Umbilical cord (tissue), 2 donors: ENCODE data around the gene FRMD3. TPM values are rescaled to one million over a fixed set of nuclear protein-coding genes. Genes with fewer than 3 reads are reported as not detected.
A peak's percentile ranks its signal among the peaks of the same experiment; 100 is the strongest.

Experiments
- DNase-seq: peaks from one replicate; pipeline ENCODE4 v3.0.0-alpha.2; 2015; ENCODE audit warnings: low spot score
- total RNA-seq: library from RNA; depleted of rRNA; stranded (reverse); fragments of >200 nt; gene quantifications from one replicate; pipeline ENCODE4 v1.2.3, GENCODE V29; 2014; ENCODE audit warnings: low replicate concordance; ENCODE audit not compliant: insufficient read depth

The FRMD3 gene
- 51.3 TPM for total RNA-seq

GRCh38 chr9:83538172-83538889 lies at the start of gene FRMD3:
TSS of gene FRMD3 (minus strand) at chr9:83538401. CDS start at chr9:83538231, 170 bp downstream.
- DNase-seq: peak; percentile 75

DNA sequence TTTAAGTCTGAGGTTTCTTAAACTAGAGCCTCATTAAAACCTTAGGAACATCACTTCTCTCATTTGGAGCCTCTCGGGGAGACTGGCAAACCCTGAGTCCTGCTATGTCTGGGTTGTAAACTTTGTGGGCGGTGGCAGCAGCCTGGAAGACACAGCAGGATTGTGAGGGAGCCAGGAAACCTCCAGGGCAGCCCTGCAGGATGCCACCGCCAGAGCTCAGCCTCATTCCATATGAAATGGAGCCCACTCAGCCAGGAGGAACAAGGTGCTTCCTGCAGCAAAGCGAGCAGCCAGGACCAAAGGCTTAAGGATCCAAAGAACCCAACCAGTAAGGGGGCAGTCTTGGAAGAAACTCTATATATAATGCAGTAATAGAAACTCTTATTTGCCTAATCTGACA lies 46.8 kb upstream of the FRMD3 start:
- DNase-seq: no peak

- peak; percentile 56 for DNase-seq
Observed at GRCh38 chr9:83583151-83584014, 45.2 kb upstream of the FRMD3 start.

DNA sequence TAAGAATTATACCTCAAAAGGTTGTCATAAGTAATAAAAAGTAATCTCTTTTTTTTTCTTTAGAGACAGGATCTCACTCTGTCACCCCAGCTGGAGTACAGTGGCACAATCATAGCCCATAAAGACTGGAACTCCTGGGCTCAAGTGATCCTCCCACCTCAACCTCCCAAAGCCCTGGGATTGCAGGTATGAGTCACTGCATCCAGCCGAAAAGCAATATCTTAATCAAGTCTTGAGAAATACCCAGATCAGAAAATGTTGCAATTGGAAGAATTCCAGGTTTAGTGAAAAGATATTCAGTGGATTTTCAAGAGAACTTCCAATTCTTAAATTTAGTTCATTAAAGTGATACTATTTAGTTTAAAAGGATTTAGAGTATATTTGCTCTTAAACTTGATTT lies 43.8 kb upstream of the FRMD3 start:
- no peak for DNase-seq

GRCh38 chr9:83574482-83574881 lies 36.3 kb upstream of the FRMD3 start:
- DNase-seq: no peak

- peak; percentile 59 for DNase-seq
Observed at GRCh38 chr9:83572524-83572923, 34.3 kb upstream of the FRMD3 start.

- peak; percentile 15 for DNase-seq
Observed at GRCh38 chr9:83570359-83570758, 32.2 kb upstream of the FRMD3 start.

DNA sequence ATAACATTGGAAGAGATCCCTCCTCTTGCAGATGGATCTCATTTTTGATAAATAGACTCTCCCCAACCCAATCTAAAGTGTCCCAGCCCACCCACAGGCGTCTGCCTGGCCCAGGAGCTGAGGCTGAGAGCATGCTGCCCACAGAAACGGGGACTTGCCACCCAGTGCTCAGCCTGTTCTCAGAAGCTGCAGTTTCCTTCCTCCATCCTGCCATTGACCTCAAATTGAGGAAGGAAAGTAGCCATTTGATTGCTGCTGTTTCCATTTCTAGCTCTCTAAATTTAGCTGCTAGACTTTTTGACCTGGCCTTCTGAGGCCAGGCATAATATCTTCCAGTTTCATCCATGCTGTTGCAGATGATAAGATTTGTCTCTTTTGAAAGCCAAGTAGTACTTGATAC lies 31.1 kb upstream of the FRMD3 start:
- DNase-seq: peak; percentile 10

GRCh38 chr9:83563360-83563759 lies 25.2 kb upstream of the FRMD3 start:
- DNase-seq: no peak

DNA sequence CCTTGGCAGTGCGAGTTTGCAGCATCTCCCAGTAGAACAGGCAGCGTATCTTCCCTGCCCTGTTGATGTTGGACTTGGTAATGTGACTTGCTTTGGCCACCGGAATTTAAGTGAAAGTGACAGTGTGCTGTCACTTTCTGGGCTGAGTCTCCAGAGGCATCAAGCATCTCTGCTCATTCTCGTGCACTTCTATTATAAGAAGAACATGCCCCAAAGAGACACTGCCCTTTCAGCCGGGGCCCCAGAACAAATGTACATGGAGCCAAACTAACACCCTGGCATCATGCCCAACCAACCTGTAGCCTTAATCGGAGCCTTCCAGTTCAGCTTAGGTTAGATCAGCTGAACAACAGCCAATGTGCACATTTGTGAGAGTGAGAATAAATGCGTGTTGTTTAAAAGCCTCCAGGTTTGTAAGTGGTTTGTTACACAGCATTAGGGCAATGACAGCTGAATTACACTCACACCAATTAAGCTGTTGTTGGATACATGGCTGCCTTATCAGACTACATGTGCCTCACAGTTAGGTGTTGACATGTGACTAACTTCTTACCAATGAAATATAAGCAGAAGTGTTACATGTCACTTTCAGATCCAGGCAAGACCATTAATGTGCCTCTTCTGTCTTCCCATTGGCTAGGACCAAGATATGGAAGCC lies 22.1 kb upstream of the FRMD3 start:
- no peak for DNase-seq

DNA sequence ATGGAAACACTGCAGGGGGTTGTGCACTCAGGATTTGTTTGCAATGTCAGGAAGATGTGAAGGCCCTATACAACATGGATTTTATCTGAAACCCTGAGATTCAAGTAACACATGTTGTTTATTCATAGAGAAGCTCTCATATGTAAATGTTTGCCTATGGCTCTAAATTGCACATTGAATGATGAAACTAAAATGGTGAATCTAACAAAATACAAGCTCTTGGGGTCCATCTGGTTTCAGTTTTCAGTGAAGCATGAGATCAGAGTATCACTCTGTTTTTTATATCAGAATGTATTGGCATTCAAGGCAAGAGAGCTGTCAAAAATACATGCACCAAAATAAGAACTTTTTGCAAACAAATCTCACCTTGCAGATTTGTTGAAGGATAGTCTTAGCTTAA lies 19.6 kb upstream of the FRMD3 start:
- DNase-seq: no peak

- DNase-seq: no peak
Observed at GRCh38 chr9:83557317-83557716, 19.1 kb upstream of the FRMD3 start.

DNA sequence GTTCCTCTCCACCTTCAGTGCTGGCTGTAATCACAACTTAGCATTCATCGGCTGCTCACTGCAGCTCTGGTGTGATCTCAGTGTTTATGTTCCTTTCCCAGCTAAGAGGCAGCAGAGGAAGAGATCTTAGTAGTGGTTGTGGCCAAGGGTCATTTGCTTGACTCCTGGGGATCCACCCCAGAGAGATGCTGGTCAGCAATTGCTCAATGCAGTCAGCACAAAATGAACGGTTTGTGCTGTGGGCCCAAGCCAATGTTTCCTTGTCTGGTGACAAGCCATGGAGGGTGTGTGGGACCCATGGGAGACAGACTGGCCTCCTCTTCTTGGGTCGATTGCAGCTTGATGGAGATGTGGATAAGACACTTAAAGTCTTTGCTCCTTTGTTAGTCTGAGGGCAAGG lies 16.1 kb upstream of the FRMD3 start:
- no peak for DNase-seq

GRCh38 chr9:83544002-83544698 lies 5.9 kb upstream of the FRMD3 start:
- peak; percentile 43 for DNase-seq

DNA sequence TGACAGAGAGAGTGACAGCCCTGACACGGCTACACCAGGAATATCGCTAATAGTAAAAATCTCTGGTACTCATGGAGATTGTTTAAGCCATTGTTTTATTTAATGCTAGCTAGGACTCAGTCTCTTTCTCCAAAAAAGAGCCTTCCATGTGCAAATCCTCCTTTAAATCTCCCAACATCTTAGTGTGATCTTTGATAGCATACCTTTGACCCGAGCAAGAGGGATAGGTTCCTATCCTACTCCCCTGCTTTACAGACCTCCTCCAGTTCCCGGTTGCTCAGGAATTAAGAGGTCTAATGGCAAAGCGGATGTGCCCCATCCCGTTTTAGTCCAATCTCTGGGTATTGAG lies 663 bp upstream of the FRMD3 start:
- DNase-seq: no peak

GRCh38 chr9:83537331-83538171 lies 650 bp downstream of the FRMD3 start:
- peak; percentile 10 for DNase-seq

DNA sequence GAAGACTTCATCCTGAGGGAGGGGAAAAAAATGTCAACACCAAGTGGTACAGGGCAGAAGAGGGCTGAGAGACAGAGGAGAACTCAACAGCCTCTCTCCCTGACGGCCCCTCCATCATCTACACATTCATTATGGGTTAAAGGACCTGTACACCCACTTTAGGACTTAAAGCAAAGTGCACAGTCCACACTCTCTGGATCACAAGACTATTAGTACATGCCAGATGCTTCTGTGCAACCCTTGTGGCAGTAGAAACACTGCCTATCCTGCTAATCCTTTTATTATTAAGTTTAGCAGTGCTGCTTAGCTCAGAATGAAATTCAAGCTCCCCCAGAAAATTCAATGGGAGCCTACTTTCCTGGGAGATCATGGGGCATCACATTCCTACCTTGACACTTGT lies 1.9 kb downstream of the FRMD3 start:
- no peak for DNase-seq

DNA sequence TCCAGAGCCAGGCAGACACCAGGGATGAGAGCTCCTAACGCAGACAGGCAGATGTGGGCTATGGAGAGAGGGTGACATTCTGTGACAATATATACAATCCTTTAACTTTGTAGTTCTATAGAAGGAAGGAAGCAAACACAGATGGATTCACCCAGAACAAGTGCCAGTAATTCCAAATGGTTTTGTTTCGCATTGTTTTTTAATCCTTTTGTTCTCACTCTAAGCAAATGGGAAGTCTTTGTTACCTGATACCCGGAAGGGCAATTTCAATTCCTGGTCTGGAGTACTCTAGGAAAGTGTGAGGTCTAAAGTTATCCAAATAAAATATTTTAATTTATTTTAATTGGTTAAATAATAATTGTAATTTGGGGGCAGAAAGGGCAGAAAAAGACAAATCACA lies 2.5 kb downstream of the FRMD3 start:
- DNase-seq: no peak

DNA sequence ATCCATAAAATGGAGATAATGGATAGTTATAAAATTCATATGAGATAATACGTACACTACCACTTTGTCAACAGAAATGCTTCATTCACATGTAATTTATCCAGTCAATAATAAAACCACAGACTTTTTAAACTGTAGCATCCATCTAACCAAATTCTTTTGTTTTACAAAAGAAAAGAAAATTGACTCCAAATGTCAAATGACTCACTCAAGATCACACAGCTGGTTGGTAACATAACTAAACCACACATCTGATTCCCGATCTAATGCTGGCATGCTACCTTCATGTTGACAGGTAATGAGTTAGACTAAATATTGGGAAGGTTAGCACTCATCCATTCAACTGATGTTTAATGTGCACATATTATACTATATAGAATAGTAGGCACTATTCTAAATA lies 4.9 kb downstream of the FRMD3 start:
- no peak for DNase-seq

- DNase-seq: no peak
Observed at GRCh38 chr9:83526901-83527300, 11.3 kb downstream of the FRMD3 start.

- DNase-seq: no peak
Observed at GRCh38 chr9:83526211-83526610, 12.0 kb downstream of the FRMD3 start.
